Head of caudate nucleus (tissue), 42 donors: ENCODE data around the gene RRAGD.
A peak's percentile ranks its signal among the peaks of the same experiment; 100 is the strongest.
"Not testable (repeated sequence)": the region's sequence is repeated elsewhere in the genome, so short reads cannot be mapped to it uniquely, and the experiment has no call there.

ENCODE experiments used
- DNase-seq, 42 donors: peaks; one replicate each; pipeline versions ENCODE4 v3.0.0 to v3.0.0-alpha.2; 2020 to 2021; ENCODE audit warnings: mixed read lengths in 7 of 42
- intact Hi-C: fragments of 100-400 bp; cut with DNase I; formaldehyde crosslinking; loops from one replicate; pipeline ENCODE4 v1.15.0; 2022

The RRAGD gene

DNA sequence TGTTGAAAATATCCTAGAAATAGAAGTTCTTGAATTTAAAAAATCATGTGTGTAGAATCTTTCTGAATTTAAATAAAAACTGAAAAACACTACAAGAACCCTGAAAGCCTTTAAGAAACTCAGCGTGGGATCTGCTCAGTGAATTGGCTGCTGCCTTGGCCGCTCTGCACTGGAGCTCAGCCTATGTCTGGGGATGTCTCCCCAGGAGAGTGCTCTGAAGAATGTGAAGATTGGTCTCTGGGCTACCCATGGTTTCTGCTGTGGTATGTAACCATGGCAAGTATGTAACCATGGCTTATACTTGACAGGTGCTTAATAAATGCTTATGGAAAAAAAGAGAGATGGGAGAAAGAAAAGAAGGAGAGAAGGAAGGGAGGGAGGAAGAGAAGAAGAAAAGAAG lies 3.1 kb upstream of the RRAGD start:
- intact Hi-C loops: no loop called here

DNA sequence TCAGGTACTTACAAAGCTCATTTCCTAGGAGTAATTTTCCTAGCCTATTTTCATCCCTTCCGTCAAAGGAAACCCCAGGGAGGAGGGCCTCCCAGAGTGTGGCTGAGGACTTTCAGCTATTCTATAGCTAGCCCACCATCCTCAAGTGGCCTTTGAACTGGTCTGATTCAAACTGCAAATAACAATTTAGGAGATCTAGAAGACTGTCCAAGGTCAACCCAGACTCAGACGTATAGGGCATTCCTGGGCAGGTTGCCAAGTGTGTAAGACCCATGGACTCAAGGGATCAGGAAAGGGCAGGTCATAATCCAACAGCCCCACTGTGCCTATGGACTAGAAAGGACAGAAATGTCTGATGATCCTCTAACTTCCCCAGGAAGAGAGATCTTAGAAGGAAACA lies 2.1 kb upstream of the RRAGD start:
- DNase-seq: peak in 1 of 42 donors; percentile 12
- intact Hi-C loops: no loop called here

More for the DNA sequence above, 3.1 kb upstream of the RRAGD start:
- DNase-seq: peak in 1 of 42 donors; percentile 19

DNA sequence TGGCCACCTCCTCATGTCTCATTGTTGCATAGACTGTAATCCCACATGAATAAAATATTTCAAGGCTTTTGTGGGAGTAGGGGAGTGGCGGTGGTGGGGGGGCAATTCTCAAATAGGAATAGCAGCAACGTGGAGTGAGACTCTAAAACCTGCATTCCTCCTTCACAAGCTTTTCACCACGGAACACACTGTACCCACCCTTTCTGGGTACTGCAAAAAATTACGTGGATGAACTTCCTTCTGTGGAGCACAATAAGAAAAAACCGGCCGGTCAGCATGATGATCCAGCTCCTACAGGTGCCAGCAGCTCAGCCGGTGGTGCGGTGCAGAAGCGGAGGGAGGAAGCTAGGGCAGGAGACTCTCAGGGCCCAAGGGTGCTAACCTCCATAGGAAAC lies 930 bp upstream of the RRAGD start:
- peak in 30 of 42 donors; percentile 12 to 67 (median 28) for DNase-seq
- intact Hi-C loops: no loop called here

DNA sequence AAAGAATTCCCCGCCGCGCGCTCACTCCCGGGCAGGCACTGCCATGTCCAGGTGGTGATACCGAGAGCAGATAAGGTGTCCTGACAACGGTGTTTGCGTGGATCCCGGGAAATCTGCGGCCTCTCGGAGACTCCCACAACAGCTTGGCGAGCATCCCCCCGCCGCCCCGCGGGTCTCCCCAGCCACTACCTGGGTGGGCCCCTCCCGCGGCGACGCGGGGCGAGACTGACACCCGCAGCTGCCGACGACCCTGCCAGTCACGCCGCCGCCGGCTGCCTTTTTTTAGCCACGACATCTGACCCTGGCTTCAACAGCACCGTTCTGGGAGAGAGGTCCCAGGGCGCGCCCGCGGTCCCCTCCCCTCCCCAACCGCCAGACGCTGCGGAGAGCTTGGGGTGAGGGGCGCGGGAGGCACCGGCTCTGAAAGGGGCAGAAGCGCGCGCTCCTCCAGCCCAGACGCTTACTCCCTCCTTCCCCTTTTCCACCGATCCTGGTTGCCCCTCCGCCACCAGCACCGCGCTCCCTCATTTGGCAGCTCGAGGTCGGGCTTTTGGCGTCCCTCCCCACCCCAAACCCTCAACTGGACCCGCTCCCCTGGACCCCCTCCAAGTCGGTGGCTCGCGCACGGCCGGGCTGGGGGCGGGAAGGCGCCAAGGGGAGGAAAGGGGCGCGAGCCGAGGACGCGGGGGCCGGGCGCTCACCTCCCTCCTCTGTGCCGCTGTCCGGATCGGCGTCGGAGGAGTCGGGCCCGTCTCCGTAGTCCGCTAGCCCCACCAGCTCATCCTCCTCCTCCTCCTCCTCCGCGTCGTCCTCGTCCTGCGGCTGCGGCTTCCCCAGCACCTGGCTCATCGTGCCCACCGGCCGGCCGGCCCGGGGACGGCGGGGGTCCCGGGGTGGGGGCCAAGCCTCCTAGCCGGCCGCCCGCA lies 665 bp downstream of the RRAGD start:
- intact Hi-C loops: no loop called here
- DNase-seq: peak in 41 of 42 donors; percentile 2 to 72 (median 44)

DNA sequence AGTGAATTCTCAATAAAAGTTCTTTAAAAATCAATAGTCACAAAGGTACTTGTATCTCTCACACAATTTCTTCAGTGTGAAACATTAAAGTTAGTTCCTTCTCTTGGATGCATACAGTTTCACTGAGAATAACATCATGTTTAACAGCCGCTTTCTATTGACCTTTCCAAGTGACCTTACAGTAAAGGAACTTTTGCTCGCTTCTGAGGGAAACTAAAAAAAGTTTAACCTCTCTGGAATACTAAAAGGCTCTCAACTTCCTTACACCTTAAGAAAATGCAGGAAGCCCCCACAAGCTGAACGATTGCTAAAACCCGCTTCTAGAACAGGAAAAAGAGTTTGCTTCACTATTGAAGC lies 1.3 kb downstream of the RRAGD start:
- DNase-seq: no peak
- intact Hi-C loops: no loop called here

DNA sequence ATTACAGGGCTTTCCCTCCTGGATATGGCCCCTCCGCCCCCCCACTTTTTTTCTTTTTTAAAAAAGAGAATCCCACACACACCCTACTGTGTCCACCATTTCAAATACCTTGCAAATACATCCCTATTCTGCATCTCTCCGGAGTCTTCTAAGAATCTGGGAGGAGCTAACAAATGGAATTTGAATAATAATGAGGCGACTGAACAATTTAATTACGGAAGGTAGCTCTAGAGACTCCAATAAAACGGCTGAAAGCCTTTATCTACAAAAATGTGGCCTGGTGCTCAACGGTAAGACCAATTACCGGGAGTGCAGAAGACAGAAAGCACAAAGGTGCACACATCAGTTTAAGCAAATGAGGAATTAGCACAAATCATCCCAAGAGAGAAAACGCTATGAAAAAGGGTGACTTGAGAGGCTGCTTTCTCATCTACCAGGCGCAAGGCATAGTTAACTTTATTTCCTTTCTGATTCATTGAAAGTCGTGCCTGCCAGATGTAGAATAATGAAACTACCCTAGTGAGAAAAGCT lies 1.8 kb downstream of the RRAGD start:
- peak in 1 of 42 donors; percentile 19 for DNase-seq
- intact Hi-C loops: no loop called here

DNA sequence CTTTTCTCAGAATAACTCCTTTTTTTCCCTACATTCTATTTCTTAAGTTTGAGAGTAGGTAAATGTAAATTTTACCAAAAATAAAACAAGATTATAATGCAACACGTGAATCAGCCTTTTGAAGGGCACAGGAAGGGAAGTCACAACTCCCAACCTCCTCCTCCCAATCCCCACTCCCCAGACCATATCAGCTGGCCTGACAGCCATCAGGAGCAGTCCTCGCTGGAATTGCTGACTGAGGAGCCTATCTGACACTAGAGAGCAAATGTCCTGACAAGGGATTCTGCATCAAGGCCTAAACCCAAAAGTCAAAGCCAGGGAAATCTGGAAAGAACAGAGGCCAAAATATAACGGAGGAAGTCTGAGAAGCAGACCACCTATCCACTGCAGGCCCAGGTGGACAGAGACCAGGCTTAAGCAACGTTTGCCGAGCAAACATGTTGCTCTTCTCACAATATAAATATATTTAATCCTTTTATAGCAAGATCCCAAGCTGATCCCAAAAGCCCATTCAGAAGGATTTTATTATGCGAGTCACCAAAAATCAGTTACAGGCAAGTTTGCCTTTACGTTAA lies 2.5 kb downstream of the RRAGD start:
- DNase-seq: peak in 2 of 42 donors; percentile 16 to 35
- intact Hi-C loops: no loop called here

DNA sequence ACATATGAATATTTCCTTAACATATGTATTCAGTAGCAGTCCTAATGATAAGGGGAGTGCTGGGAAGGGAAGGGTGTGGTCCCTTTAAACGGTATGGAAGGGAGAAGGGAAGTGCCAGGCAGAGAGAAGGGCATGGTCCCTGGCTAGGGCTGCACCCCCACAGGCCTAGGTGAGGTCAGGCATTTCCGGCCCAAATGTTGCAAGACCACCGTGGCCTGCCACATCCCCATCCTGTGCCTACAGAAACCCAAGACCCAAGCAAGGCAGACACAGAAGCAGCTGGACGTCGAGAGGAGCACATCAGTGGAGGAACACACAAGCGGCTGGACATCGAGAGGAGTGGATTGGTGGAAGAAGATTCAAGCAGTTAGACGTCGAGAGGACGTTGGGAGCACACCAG lies 5.9 kb downstream of the RRAGD start:
- intact Hi-C loops: no loop called here
- peak in 1 of 42 donors; percentile 26 for DNase-seq

DNA sequence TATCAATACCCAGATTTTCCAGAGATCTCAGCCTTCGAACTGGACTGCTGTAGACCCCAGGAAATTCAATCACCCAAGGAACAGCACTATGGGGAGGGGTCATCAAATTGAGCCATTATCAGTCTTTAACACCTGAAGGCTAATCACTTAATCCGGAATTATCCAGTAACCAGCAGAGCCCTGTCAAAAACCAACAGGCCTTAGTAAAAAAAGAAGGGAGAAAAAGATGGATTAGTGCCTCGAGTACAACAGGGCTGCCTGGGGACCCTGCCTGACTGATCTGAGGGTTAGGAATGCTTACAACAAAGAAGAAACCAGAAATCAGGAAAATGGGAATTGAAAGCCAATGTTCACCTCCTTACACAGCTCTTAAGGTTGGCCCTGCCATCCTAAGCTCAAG lies 7.6 kb downstream of the RRAGD start:
- DNase-seq: peak in 1 of 42 donors; percentile 4
- intact Hi-C loops: no loop called here

DNA sequence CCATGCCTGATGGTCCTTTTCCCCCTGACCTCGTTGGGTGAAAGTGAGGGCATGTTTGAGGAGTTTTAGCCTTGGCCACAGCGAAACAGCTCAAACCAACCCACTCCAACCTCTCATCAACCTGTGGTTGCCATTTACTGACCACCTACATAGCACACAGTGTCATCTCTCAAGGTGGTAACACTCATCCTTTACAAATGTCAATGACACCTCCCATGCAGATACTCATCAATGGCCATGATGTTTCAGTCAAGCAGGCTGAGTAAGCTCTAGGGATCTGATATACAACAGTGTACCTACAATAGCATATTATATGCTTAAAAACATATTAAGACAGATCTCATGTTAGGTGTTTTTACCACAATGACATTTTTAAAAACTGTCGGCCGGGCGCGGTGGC lies 9.3 kb downstream of the RRAGD start:
- peak in 2 of 42 donors; percentile 12 to 15 for DNase-seq
- intact Hi-C loops: no loop called here

DNA sequence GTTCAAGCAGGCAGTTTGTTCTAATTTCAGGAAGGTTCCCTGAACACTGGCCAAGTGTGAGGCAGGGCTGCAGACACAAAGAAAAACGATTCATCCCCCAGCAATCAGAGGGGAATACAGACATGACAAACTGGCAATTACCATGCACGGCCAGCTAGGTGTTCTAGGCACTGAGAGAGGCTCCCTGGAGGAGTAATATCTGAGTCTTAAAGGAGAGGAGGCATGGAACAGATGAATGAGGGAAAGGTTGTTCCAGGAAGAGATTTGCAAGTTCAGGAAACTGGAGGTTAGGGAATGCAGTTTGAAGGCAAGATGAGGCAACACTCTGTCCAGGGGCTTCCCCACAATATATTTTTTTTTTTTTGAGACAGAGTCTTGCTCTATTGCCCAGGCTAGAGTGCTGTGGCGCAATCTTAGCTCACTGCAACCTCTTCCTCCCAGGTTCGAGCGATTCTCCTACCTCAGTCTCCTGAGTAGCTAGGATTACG lies 11.1 kb downstream of the RRAGD start:
- intact Hi-C loops: no loop called here
- peak in 4 of 42 donors; percentile 31 to 53 (median 34) for DNase-seq

DNA sequence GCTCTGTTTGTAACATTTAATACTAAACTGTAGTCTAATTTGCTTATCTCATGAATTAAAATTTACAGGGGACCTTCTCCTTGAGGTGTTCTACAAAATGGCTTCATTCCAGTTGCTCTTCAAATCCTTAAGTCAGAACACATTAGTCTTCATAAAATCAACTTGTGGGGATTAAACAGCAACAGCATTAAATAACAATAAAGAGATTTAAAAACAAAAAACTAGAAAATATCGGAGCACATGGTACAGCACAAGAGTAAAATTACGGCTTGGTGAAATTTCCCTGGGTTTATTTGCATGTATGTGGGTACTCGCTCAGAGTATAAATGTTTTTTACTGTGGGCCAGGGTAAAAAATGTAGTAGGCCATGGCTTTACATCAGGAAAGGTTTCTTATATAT lies 12.0 kb downstream of the RRAGD start:
- intact Hi-C loops: no loop called here

DNA sequence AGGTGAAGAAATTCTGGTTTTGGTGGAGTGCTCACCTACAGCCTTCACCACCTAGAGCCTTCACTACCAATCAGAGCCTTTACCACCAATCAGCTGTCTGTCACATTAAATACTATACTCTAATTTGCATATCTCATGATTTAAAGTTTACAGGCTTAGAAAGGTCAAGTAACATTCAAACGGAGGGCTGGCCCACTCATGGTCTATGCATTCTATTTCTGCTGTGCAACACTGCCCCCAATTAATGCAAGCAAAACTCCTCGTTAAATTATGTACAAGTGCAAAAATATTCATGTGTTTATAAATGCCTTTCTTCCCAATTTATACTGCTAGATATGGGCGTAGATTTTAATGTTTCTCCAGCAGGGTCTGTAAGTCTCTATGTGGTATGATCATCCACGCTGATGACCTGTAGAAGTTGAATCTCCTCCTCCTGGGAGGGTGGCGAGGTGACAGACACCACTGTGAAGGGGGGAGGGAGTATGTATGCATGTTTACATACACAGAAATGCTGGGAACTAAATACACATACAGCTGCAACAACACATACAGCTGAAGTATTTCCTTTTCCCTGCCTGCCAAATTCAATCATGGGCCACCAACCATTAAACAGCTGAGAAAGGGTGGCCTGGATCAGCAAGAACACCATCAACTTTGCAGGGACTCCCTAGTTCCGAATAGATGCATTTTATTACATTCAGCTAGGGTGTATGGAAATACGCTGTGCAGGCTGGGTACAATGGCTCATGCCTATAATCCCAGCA lies 13.1 kb downstream of the RRAGD start:
- intact Hi-C loops: no loop called here
- peak in 2 of 42 donors; percentile 7 to 30 for DNase-seq

More for the DNA sequence above, 12.0 kb downstream of the RRAGD start:
- DNase-seq: no peak

DNA sequence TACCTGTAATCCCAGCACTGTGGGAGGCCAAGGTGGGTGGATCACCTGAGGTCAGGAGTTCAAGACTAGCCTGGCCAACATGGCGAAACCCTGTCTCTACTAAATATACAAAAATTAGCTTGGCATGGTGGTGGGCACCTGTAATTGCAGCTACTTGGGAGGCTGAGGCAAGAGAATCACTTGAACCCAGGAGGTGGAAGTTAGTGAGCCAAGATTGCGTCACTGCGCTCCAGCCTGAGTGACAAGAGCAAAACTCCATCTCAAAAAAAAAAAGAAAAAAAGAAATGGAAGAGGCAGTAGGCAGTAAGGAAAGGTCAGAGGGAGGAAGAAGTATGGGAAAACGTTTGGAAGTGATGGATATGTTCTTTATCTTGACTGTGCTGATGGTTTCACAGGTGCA lies 14.2 kb downstream of the RRAGD start:
- intact Hi-C loops, DNase-seq: not testable (repeated sequence)

DNA sequence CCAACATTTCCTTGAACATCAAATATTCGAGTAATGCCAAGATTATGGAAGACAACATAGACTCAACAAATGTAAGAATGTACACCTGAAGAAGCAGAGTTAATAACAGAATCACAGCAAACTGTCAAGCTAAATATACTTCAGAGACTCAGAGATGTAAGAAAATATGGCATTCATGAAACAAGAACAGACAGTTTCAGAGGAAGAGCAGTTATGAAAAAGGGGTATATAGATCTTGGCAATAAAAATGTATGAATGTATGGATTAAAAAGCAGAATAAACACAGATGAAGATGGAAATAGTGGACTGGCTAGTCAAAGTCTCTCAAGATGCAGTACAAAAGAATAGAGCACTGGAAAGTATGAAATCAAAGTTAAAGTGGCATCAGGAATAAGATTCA lies 18.4 kb downstream of the RRAGD start:
- no peak for DNase-seq
- intact Hi-C loops: no loop called here

DNA sequence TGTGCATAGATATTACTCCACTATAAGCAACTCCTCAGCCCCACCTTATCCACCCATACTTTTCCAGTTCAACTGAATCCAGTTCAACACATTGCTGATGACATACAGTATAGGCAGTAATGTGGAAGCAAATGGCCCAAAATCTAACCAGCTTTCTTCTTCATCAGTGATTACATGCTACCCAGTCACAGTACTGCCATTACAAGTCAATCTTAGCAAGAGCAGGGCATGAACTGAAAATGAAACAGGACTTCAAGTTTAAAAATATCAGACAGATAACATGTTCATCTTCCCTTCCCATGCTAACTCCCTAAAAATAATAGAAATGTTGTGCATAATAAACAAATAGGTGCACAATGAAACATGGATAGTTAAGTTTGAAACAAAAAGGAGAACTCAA lies 19.2 kb downstream of the RRAGD start:
- DNase-seq: no peak
- intact Hi-C loops: no loop called here

DNA sequence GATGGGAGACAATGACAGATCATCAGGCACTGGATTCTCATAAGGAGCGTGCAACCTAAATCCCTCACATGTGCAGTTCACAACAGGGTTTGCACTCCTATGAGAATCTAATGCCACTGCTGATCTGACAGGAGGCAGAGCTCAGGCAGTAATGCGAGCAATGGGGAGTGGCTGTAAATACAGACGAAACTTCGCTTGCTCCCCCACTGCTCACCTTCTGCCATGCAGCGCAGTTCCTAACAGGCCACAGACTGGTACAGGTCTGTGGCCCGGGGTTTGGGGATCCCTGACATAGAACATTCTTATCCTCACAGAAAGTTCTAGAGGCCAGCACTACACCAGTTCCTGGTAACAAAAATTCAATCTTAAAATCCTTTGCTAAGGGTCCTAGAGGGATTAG lies 23.2 kb downstream of the RRAGD start:
- intact Hi-C loops: no loop called here
- no peak for DNase-seq

DNA sequence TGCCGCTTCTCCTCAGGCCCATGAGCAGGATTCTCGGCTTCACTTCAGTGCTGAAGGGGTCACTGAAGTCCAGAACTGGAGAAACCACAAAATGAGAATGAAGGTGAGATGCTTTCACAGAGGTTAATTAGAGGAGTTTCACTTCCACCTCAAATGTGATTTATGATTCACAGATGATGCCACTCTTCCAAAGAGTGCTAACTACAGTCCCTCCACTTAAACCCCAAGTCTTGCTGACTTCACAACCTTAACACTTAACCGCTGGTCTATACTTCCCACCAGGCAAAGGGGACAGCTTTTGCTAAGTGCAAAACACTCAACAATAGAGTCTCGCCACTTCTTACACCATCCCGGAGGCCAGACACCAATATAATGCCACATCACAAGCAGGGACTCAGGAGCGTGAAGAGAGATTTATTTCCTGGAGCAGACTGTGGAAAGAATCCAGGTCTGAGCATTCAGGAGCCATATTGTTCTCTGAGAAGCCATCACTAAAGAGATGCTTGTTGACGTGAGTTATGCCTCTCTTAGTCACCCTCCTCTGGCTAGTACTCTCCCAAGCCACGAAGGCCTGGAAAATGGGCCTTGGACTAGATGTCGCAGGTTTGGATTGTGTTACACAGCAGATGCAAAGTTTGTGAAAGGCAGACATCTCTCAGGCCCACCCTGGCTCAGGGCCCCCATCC lies 24.4 kb downstream of the RRAGD start:
- DNase-seq: no peak
- intact Hi-C loops: no loop called here

DNA sequence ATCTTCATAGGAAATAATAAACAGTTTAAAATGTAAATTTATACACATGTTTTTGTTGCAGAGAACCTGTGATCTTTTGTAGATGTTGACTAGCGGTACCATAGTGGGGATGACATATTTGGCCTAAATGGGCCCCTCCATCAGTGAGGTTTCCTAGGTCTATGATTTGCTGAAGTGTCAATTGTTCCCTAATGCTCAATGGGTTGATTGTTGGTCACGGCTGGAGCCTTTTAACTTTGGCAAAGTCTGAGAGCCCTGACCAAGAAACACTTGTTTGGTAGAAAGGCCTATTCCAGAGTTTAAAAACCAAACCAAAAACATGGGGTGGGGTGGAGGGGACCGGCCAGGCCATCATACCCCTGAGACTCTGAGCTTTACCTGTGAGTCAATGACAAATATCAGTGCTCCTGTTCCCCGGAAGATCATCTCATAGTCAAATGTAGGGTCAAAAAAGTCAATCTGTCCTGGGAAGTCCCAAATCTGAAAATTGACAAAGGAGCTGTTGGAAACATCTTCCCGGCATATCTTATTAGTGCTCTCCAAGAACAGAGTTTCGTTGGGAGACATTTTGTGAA lies 25.1 kb downstream of the RRAGD start:
- intact Hi-C loops: no loop called here
- peak in 2 of 42 donors; percentile 32 to 38 for DNase-seq
